Measurements from ENCODE around the gene GPR162.

GPR162 gene

GRCh38 chr12:6837370-6838060 is 15.9 kb downstream of the GPR162 start:
- DNase-seq (ENCODE audit: low read depth) = no peak

GRCh38 chr12:6838854-6839253 is 17.2 kb downstream of the GPR162 start:
- DNase-seq (ENCODE audit: low read depth) = no peak

GRCh38 chr12:6839482-6840201 is 18.0 kb downstream of the GPR162 start:
- no peak for DNase-seq (ENCODE audit: low read depth)

- no peak for DNase-seq (ENCODE audit: low read depth)
Observed at GRCh38 chr12:6840330-6840729, 18.7 kb downstream of the GPR162 start.

- DNase-seq (ENCODE audit: low read depth) = no peak
Observed at GRCh38 chr12:6840761-6841515, 19.3 kb downstream of the GPR162 start, which contains the start of gene GNB3. TSS of gene GNB3 (plus strand) at chr12:6840925. CDS start at chr12:6841288, 363 bp downstream.

GRCh38 chr12:6842075-6842474 is 20.5 kb downstream of the GPR162 start:
- no peak for DNase-seq (ENCODE audit: low read depth)

- no peak for DNase-seq (ENCODE audit: low read depth)
Observed at GRCh38 chr12:6843118-6843902, 21.7 kb downstream of the GPR162 start.

GRCh38 chr12:6845395-6845794 is 23.8 kb downstream of the GPR162 start:
- DNase-seq (ENCODE audit: low read depth) = no peak

- no peak for DNase-seq (ENCODE audit: low read depth)
Observed at GRCh38 chr12:6846316-6846869, 24.8 kb downstream of the GPR162 start.

- DNase-seq (ENCODE audit: low read depth) = no peak
Observed at GRCh38 chr12:6847676-6848075, 26.1 kb downstream of the GPR162 start.

- no peak for DNase-seq (ENCODE audit: low read depth)
Observed at GRCh38 chr12:6849427-6849826, 27.8 kb downstream of the GPR162 start.

GRCh38 chr12:6849976-6850560 is 28.4 kb downstream of the GPR162 start:
- no peak for DNase-seq (ENCODE audit: low read depth)

- no peak for DNase-seq (ENCODE audit: low read depth)
Observed at GRCh38 chr12:6850796-6851152, 29.2 kb downstream of the GPR162 start.

- DNase-seq (ENCODE audit: low read depth) = peak; percentile 99
Observed at GRCh38 chr12:6851153-6851920, 29.7 kb downstream of the GPR162 start, which contains the start of gene CDCA3. TSS of gene CDCA3 (minus strand) at chr12:6851286. CDS start at chr12:6850952, 334 bp downstream.

- DNase-seq (ENCODE audit: low read depth) = peak; percentile 100
Observed at GRCh38 chr12:6851921-6852650, 30.5 kb downstream of the GPR162 start, which contains the start of gene USP5. TSS of gene USP5 (plus strand) at chr12:6852150. CDS start at chr12:6852180, 30 bp downstream.

GRCh38 chr12:6852651-6853354 is 31.2 kb downstream of the GPR162 start:
- peak; percentile 72 for DNase-seq (ENCODE audit: low read depth)

- no peak for DNase-seq (ENCODE audit: low read depth)
Observed at GRCh38 chr12:6853626-6854025, 32.0 kb downstream of the GPR162 start.

- DNase-seq (ENCODE audit: low read depth) = no peak
Observed at GRCh38 chr12:6854036-6854435, 32.4 kb downstream of the GPR162 start.

GRCh38 chr12:6855322-6855721 is 33.7 kb downstream of the GPR162 start:
- no peak for DNase-seq (ENCODE audit: low read depth)

All from fibroblast of the conjunctiva (primary cell).